HG03439 (cell line): Measurements from ENCODE around the gene MB21D2.

Experiments used
- ATAC-seq: cut with Tn5 transposase; IDR thresholded peaks from one replicate; pipeline ENCODE4 v1.9.1; 2021; ENCODE audit warnings: mild to moderate bottlenecking, moderate library complexity; ENCODE audit not compliant: unreplicated experiment

MB21D2 gene

DNA sequence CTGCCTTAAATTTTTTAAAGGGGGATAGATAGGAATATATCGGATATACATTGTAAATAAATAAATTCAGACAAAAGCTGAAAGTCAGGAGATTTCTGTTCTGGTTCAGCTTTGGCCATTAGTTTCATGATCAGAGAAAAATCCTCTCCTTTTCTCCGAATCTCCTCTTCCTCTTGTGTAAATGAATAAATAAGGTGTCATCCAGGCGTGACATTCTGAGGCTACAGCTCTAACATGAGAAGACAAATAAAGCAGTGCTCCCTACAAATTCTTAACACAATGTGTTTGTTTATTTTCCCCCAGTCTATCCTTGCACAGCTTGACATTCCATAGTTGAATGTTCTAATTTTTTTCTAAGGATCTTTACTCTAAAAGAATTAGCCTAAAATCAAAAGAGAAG lies 9.4 kb upstream of the MB21D2 start:
- no peak for ATAC-seq

DNA sequence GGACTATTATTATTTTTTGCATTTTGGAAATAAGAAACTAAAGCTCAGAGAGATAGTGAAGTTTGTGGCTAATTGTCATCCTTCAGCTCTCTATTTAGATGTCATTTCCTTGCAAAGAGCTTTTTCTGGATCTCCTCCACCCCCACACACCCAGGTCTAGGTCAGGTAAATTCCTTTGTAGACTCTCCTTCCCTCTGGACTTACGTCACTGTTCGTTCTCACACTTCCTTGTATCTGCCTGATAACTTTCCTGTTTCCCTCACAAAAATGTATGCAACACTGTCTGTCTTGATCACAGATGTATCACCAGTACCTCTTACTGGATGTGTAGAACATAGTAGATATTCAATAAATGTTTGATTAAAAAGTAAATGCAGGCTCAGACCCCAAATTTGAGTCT lies 6.1 kb upstream of the MB21D2 start:
- no peak for ATAC-seq

DNA sequence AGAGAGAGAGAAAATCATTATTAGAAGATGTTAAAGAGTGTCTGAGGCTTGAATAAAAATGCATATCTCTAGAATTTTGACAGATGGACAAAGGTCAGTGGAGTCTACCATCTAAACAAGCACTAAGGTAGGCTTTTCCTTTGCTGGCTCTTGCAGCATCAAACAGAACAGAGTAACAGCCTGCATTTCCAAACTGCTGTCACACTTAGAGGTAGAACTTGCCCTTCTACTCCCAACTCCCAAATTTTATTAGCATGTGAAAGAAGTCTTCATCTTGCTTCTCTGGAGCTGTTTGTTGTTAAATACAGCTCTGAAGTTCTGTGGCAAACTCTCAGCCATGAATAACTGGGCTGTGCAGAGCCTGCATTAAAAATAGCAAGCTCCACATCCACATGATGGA lies 4.1 kb upstream of the MB21D2 start:
- no peak for ATAC-seq

DNA sequence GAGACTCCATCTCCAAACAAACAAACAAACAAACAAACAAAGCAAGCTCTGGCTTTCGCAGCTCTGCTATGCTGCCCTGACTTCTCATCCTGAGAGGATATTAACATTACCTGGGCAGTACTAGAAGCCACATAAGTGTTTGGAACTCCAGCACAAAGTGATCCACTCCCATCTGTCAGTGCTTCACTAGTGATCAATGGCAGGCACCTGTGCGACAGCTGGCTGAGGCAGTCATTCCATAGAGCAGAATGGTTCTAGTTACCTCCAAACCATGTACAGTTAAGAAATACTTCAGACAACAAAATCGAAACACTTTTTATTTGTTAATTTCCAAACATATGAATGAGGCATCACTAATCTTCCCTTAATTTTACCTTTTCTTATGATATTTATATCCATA lies 2.8 kb upstream of the MB21D2 start:
- ATAC-seq, result no peak

DNA sequence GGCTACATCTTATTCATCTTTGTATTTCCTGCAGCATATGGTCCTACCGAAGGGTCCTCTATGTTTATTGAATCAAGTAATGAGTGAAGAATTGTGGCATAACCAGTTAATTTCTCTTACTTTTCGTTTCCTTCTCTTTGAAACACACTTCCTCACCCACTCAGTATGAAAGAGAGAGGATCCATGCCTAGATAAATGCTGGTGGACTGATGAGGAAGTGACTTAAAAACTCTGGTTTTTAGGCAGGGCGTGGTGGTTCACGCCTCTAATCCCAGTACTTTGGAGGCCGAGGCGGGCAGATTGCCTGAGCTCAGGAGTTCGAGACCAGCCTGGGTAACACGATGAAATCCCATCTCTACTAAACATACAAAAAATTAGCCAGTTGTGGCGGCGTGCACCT lies 2.2 kb upstream of the MB21D2 start:
- ATAC-seq, result no peak

DNA sequence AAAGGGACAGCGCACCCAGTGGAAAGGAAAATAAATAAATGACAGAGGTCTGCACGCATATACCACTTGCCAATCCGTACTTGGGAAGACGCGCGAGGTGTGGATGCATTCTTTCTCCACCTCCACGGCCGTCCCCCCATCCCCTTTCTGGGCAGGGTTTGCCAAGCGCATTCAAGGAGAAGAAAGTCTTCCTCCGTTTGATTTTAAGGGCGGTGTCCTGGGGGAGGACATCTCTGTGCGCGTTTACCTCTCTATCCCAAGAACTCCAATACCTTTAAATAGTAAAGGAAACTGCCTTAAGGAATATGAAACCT lies 576 bp upstream of the MB21D2 start:
- ATAC-seq, result no peak

DNA sequence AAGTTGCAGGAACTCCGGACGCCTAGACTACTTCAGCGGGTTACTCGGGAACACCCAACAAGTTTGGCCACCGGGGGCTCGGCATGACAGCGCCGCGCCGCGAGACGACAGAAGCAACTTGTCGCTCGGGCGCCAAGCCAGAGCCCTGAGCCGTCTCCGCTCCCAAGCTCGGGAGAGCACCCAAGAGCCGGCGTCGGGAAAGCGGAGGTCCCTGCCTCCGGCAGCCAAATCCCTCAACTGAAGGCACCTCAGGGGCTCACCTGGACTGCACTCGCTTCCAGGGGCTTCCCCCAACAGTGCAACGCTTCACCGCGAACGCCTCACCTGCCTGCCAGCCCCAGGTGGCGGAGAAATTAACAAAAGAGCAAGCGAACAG lies 640 bp downstream of the MB21D2 start:
- ATAC-seq, result no peak

DNA sequence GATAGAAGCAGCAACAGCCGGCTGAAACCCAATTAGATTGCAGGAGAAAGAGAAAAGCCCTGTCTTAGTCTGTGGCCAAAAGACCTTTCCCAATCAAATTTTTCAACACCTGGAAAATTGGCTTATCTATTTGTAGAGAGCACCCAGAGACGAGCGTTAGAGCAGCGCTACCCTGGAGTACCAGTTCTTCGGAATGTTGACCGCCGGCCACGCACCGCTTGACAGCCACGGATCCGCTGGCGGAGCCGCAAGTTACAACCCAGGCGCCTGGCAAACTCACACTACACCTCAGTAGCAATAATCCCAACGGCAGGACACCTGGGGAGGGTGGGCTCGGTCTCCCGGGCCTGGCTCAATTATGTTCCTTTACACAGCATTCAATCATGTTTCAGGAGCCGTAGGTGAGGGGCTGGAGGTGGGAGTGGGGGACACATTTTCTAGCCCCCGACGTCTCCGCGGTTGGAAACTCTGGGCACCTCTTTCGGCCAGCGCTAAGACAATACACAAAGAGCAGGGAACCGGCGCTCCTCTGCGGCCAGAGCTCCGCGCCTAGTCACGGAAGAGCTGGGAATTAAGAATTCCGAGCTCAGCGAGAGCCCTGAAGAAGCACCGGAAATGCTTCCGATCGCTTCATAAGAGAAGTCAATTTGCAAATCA lies 1.2 kb downstream of the MB21D2 start:
- ATAC-seq, result no peak

DNA sequence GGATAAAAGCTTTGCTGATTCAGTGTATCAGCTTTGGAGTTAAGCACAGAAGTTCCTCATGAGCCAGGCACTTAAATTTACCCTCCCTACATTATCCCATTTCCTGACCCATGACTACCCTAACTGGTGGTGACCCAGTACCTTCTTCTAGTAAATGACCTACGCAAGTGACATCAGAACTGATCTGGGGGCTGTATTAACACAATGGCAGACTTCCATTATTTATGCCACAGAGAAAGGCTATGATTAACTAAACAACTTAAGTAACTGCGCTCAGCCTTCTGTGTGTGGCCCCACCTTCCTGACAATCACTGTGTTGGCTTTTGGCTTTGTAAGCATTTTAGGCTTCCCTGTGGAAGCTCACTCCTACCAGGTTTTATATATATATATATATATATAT lies 1.9 kb downstream of the MB21D2 start:
- ATAC-seq, result no peak

DNA sequence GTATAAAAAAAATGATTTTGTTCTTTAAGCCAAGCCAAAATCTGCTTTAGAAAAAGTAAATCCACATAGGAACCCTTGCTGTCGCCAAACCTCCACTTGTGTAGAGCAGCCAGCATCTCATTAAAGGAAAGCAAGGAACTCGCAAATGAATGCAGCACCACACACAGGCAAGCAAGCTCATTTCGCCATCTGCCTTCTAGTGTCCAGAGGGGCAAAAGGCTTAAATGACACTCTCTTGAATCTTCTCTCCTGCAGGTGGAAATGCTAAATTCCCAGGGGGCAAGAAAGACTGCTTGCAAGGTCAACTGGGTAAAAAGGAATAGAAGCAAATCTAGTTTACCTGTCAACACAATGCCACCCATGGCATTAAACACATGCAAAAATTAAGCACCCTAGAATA lies 2.4 kb downstream of the MB21D2 start:
- ATAC-seq, result no peak

DNA sequence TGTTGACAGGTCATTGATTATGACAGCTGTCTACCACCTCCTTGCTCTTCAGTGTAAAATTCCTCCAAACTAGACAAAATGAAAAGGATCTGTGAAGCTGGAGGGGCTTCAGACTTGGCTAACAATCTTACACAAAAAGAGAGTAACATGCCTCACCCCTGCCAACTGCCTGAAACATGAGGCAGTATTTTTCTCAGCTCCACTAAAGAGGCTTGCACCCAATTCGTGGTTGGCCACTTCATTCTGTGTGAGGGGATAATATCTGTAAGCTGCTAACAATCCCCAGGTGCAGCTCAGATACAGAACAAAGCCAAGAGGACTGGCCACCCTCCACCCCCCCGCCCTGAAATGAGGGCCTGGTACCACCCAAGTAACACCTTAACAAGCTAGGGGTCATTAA lies 2.8 kb downstream of the MB21D2 start:
- no peak for ATAC-seq

DNA sequence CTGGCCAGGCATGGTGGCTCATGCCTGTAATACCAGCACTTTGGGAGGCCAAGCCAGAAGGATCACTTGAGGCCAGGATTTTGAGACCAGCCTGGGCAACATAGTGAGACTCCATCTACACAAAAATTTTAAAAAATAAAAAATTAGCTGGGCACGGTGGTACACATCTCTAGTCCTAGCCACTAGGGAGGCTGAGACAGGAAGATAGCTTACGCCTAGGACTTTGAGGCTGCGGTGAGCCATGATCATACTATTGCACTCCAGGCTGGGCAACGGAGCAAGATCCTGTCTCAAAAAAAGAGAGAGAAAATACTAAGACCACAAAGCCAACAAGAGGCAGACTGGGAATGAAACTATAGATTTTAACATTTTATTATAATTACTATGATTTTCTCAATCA lies 4.1 kb downstream of the MB21D2 start:
- no peak for ATAC-seq

DNA sequence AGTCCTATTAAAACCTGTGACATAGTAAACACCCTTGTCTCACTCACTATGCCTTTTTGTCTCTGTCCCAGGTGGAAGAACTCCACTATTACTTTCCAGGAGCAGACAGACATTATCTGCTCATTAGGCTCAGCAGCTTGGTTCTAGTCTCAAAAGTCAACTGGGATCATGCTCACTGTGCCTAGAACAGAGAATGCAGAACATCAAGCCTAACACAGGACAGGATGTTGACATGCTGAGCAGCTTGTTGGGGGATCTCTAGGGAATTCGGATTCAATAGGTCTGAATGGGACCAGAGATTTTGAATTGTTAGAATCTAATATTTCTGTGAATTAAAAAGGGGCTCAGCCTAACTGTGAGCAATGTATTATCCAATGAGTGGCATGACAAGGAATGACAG lies 6.4 kb downstream of the MB21D2 start:
- no peak for ATAC-seq

DNA sequence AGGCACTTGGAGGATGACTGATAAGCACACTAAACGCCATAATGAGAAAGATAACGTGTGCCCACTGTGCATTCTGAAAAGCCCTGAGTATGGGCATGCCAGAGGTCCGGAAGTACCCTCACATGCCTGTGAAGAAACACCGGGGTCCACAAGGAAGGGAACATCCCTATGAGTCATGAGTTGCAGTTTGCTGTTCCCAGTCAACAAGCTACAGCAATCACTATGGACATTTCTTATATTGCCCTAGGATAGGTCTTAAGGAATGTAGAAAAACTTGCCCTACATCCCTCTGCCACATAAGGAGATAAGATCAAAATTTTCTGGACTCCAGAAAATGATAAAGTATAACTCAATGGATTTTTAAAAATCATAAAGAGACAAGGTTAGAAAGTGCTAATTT lies 9.9 kb downstream of the MB21D2 start:
- ATAC-seq, result no peak

DNA sequence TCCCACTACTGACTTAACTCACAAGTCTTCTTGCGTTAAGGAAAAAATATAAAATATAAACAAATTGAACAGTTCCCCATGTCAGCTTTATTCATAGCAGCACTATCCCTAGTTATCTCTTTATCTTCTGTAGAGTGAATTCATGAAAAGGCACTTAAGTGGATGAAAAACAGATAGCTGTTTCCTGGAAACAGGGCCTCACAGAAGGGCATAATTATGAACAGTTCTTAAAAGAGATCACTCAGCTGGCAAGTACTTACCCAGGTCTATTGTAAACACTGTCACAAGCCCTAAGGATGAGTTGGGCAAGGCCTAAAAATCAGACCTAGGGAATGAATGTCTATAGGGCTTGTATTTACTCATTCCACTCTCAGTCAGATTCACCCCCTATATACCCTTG lies 10.7 kb downstream of the MB21D2 start:
- no peak for ATAC-seq

DNA sequence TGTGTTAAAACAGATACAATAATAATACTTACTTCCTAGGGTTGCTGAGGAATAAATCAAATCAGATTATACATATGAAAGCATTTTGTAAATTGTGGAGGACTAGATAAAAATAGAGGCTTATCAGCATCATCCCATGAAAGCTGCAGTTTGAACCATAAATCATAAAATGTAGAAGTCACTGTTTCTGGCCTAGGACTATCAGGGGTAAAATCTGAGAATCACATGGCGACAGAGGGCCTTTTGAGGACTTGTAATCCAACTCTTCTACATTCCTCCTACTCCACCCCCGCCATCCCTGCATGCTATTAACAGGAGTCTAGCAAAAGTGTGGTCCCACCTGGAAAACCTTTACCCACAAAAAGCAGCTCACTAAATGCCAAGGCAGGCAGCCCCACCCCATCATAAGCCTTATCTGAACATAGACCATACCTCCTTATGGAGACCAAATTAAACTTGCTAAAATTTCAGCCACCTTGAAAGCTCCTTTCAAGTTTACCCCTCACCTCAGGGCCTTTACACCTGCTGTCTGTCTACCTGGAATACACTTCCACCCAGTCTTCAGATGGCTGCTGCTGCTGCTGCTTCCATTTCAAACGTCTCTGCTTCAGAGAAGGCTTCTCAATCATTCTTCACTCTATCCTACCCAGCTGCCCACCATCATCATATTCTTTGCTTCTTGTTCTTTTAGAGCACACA lies 11.5 kb downstream of the MB21D2 start:
- ATAC-seq, result no peak

DNA sequence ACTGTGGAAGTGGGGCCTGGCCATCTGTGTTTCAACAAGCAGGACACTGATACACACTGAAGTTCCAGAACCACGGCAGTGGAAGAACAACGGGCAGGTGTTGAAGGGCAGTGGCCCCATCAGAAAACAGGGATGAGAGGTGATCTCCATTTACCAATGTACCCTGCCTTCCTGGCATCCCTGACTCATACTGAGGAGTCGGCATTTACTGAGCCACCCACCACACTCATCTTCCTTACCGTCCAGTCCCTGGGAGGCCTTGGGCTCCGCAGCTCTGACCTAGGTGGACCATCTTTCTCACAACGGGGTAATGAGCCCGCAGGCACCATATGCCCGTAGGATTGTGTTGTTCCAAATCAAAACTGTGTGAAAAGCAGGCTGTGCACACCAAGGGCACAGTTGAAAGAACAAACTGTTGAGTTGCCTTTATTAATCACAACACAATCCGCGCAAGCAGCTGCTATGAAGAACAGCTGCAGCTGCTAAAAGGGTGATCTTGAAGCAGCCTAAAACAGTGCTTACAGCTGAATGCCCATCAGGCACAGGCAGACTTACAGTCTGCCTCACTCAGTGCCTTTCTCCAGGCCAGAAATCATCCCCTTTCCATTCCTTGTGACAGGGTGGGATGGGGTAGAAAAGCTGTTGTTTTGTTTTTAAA lies 12.9 kb downstream of the MB21D2 start:
- ATAC-seq, result no peak

DNA sequence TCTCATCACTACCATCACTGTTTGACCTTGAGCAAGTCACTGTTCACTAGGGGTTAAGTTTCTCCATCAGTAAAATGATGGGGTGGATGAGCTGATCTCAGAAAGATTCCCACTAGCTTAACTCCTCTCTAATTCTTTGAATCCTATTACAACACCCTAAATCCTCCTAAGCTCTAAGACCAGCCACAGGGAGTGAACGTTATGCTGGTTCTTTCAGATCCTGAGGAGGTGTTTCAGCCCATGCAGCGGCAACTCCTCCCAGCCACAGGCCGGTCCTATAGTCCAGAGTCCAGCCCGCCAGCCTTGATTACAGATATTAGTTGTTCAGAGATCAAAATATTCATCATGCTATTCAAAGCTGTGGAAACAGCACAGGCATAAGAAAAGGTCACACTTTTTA lies 15.1 kb downstream of the MB21D2 start:
- ATAC-seq, result no peak

DNA sequence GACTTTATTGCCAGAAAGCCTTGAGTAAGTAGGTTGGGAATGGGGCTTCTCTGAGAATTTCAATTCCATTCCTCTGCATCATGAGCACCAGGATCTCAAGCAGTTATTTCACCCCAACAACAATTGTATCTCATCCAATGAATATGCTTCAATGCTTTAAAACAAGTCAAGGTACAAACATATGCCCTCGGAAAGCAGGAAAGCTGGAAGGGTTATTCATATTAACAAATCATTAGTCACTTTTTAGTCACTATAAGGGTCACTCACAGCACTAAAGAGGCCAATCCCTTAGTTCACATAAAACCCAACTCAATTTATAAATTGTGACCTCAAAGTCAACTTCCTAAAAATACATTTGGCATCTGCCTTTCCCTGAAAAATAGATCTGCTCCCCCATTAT lies 16.2 kb downstream of the MB21D2 start:
- ATAC-seq, result no peak

DNA sequence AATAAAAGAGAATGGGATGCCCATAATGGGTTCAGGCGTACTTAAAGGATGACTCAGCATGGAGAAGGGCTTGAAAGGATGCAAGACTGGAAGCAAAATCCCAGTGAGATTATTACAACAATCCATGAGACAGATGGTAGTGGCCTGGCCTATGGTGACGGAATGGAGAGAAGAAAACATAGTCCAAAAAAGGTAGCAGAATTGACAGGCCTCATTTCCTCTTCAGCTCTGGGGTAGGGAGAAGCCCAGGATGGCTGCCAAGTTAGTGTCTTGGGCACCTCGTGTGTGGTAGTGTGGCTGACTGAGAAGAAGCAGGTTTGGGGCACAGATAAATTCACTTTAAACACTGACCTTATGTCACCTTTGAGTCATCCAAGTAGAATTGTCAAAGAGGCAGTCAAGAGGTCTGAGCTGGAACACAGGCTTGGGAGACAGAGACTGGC lies 18.1 kb downstream of the MB21D2 start:
- no peak for ATAC-seq

DNA sequence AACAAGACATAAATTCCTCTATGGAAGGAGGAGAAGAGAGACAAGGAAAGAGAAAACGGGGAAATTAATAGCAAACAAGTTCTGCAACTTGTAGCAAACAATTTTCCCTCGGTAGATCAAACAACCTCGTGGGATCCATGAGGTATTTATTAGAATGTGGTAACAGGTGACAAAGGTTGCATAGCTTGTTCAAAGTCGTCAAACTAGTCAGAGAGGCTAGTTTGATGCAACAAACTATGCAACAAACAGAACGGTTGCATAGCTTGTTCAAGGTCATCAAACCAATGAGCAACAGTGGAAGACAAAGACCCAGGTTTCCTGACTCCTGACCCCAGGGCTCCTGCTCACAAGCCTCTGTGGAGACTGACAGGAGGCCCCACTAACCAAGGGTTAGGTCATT lies 20.7 kb downstream of the MB21D2 start:
- ATAC-seq, result no peak

DNA sequence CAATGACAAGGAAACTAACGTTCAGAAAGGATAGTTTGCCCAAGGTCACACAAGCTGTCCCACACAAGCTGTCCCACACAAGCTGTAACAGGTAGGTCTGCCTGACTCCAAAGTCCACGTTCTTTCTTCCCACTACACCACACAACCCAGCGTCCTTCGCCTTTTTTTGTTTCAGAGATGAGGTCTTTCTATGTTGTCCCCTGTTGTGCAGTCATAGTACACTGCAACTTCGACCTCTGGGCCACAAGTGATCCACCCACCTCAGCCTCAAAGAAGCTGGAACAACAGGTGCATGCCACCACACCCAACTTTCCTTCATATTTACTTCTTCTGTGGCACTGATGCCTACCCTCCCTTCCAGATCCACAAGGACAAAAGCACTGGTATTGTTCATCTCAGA lies 21.4 kb downstream of the MB21D2 start:
- no peak for ATAC-seq

DNA sequence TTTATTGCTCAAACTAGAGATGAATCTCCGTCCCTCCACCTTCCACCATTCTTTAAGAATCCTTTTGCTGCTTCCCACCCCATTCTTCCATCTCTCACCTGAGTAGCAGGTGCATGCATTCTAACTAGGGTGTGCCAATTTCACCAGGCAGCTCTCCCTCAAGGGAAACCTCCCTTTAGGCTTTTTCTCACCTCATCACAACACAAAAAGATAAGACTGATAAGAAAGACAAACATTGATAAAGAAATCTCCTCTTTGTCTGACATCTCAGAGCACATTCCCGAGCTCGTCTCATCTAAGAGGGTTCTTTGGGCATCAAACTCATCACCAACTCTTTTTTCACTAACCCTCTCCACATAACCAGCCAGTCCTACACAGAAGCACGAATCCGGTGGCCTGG lies 23.0 kb downstream of the MB21D2 start:
- ATAC-seq, result no peak
